CD4-positive, alpha-beta T cell treated with Interleukin-12 subunit alpha and Interleukin-12 subunit beta, for 1 hour (primary cell): Measurements from ENCODE around the gene ANHX.

ENCODE experiments used
- DNase-seq: peaks from one replicate; pipeline ENCODE4 v3.0.0-alpha.2; 2020

Gene ANHX

GRCh38 chr12:133202493-133203343, 33.0 kb downstream of the ANHX start:
- DNase-seq = no peak

GRCh38 chr12:133201888-133202287, 33.8 kb downstream of the ANHX start:
- DNase-seq = no peak

- DNase-seq = no peak
Observed at GRCh38 chr12:133192847-133193246, 42.8 kb downstream of the ANHX start.

- no peak for DNase-seq
Observed at GRCh38 chr12:133190176-133190575, 45.5 kb downstream of the ANHX start.

GRCh38 chr12:133181238-133181959, 54.3 kb downstream of the ANHX start, which contains the start of gene ZNF268:
Gene ZNF268 (plus strand): TSS chr12:133181495. CDS start chr12:133181998, 503 bp downstream.
- peak; percentile 93 for DNase-seq

GRCh38 chr12:133180669-133181068, 55.0 kb downstream of the ANHX start:
- no peak for DNase-seq

- no peak for DNase-seq
Observed at GRCh38 chr12:133174901-133175300, 60.8 kb downstream of the ANHX start.

- DNase-seq = no peak
Observed at GRCh38 chr12:133172491-133172890, 63.2 kb downstream of the ANHX start.
